CD4-positive, alpha-beta T cell treated with Interleukin-21 for 1 hour (primary cell): ENCODE data around the gene SLC5A2.

Experiments
- DNase-seq: peaks from one replicate; pipeline ENCODE4 v3.0.0-alpha.2; 2020

Gene SLC5A2

DNA sequence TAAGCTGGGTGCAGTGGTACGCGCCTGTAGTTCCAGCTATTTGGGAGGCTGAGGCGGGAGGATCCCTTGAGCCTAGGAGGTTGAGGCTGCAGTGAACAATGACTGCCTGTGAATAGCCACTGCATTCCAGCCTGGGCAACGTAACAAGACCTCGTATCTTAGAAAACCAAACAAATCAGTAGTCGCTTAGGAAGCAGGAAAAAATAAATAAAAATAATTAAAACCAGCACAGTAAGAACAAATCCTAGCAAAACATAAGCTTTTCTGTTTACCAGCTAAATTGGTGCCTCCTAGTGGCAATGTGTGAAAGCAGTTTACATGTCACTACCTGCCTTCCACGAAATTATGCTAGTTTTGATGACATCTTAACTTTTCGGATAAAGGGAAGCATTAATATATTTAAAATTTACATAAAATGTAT lies 22.3 kb upstream of the SLC5A2 start:
- DNase-seq, result peak; percentile 64

DNA sequence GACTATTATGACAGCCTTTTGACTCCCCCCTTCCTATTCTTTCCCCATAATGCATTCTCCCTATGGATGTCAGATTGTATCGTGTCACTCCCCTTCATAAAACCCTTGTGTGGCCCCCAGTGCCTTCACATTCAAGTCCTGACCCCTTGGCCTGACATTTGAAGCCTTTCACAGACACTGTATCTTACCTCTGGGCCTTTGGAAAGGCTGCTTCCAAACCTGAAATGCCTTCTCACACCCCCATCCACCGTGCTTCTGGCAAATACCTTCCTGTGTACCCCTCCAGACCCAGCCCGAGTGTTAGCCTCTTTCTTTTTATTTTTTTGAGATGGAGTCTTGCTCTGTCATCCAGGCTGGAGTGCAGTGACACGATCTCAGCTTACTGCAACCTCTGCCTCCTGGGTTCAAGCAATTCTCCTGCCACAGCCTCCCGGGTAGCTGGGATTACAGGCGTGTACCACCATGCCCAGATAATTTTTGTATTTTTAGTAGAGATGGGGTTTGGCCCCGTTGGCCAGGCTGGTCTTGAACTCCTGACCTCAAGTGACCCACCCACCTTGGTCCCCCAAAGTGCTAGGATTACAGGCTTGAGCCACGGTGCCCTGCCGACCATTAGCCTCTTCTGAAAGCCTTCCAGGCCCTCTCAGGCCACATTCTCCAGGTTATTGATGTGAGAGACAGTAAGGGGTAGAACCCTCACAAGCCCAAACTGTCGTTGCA lies 21.6 kb upstream of the SLC5A2 start:
- no peak for DNase-seq

DNA sequence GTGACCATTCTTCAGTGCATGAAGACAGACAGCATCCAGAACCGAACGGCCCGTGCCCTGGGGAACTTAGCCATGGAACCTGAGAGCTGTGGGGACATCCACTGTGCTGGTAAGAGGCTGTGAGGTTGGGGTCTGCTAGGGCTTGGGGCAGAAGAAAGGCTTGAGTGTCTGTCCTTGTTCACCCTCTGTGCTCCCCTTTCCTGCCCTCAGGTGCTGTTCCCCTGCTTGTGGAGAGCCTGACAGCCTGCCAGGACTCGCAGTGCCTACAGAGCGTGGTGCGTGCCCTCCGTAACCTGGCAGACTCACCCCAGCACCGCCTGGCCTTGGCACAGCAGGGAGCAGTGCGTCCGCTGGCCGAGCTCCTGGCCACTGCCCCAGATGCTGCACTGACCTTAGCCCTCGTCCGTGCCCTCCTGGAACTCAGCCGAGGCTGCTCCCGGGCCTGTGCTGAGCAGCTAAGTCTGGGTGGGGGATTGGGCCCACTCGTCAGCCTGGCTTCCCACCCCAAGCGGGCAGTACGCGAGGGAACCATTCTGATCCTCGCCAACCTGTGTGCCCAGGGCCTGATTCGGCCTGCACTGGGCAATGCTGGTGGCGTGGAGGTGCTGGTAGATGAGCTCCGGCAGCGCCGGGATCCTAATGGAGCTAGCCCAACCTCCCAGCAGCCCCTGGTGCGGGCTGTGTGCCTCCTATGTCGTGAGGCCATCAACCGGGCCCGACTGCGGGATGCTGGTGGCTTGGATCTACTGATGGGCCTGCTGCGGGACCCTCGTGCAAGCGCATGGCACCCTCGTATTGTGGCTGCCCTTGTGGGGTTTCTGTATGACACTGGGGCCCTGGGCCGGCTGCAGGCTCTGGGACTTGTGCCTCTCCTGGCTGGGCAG lies 20.8 kb upstream of the SLC5A2 start:
- no peak for DNase-seq

DNA sequence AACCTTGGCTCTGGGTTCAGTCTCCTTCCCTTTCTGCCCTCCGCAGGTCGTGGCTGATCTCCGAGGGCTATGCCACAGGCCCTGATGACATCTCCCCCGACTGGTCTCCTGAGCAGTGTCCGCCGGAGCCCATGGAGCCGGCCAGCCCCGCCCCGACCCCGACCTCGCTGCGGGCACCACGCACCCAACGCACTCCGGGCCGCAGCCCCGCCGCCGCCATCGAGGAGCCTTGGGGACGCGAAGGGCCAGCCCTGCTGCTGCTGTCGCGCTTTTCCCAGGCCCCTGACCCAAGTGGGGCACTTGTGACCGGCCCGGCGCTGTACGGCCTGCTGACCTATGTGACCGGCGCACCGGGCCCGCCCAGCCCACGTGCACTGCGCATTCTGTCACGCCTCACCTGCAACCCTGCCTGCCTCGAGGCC lies 18.6 kb upstream of the SLC5A2 start:
- no peak for DNase-seq

DNA sequence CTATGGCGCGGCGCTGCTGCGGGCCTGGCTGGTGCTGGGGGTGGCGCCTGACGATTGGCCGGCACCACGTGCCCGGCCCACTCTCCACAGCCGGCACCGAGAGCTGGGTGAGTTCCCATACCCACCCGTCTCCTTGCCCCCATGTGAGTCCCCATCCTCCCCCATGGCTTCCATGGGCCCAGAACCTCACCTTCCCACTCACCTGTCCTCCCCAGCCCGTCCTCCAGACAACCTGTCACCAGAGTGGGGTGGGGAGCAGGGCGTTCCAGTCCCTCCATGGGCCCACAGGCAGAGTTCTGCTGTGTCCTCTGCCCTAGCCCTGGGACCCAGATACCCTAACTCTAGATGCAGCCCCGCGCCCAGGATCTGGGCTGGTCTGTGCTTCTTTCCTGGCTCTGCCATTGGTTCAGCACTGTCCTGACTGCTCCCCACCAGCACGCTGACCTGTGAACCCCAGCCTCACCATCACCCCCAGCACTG lies 18.1 kb upstream of the SLC5A2 start:
- no peak for DNase-seq

DNA sequence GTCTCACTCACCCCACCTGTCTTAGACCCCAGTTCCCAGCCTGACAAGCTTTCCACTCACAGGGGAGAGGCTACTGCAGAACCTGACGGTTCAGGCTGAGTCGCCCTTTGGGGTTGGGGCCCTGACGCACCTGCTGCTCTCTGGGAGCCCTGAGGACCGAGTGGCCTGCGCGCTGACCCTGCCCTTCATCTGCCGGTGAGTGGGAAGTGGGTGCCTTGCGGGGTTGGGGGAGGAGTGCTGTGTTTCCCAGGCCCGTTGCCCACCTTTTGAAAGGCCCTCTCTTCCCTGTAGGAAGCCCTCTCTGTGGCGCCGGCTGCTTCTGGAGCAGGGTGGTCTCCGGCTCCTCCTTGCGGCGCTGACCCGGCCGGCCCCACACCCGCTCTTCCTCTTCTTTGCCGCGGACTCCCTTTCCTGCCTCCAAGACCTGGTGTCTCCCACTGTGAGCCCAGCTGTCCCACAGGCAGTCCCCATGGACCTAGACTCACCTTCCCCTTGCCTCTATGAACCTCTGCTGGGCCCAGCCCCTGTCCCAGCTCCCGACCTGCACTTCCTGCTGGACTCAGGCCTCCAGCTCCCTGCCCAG lies 17.0 kb upstream of the SLC5A2 start:
- DNase-seq, result no peak

DNA sequence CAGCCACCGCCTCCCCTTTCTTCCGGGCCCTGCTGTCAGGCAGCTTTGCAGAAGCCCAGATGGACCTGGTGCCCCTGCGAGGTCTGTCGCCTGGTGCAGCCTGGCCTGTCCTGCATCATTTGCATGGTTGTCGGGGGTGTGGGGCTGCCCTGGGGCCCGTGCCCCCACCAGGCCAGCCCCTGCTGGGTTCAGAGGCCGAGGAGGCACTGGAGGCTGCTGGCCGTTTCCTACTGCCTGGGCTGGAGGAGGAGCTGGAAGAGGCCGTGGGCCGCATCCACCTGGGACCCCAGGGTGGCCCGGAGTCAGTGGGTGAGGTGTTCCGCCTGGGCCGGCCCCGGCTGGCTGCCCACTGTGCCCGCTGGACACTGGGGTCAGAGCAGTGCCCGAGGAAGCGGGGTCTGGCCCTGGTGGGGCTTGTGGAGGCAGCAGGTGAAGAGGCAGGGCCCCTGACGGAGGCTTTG lies 16.5 kb upstream of the SLC5A2 start:
- DNase-seq, result no peak

DNA sequence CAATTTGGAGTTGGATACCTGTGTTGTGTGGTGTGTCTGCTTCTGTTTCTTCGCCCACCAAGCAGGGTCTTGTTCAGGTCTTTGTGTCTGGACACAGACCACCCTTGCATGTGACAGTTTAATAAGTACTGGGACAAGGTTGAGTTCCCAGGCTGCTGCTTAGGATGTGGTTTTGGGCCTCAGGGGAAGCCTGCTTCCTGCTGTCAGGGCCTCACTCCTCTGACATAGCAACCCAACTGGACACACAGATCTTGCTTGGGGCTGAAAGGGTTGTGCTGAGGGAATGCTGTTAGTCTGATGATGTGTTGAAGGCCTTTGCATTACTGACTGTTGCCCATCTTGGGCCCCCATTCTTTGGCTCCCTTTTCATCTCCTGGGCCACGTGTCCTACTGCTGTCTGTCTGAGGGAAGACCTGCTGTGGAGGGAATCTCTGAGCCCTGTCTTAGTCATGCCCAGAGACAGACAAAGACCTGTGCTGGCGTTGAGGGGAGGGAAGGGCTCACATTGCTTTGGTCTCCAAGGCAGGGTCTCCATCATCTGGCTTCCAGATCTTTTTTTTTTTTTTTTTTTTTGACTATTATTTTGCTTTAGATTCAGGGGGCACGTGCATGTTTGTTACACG lies 15.7 kb upstream of the SLC5A2 start:
- DNase-seq, result peak; percentile 29

DNA sequence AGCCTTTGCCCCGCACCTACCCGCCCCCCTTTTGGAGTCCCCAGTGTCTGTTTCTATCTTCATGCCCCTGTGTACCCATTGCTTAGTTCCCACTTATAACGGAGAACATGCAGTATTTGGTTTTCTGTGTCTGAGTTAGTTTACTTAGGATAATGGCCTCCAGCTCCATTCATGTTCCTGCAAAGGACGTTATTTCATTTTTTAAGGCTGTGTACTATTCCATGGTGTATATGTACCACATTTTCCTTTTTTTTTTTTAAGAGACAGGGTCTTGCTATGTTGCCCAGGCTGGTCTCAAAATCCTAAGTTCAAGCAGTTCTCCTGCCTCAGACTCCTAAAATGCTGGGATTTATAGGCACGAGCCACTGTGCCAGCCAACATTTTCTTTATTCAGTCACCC lies 15.1 kb upstream of the SLC5A2 start:
- no peak for DNase-seq

DNA sequence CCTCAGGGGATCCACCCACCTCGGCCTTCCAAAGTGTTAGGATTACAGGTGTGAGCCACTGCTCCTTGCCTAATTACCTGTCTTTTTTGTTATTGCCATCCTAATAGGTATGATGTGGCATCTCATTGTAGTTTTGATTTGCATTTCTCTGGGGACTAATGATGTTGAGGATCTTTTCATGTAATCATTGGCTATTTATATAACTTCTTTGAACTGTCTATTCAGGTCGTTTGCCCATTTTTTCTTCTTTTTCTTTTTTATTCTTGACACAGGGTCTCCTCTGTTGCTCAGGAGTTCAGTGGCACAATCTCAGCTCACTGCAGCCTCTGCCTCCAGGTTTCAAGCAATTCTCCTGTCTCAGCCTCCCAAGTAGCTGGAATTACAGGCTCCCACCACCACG lies 12.3 kb upstream of the SLC5A2 start:
- DNase-seq, result no peak

DNA sequence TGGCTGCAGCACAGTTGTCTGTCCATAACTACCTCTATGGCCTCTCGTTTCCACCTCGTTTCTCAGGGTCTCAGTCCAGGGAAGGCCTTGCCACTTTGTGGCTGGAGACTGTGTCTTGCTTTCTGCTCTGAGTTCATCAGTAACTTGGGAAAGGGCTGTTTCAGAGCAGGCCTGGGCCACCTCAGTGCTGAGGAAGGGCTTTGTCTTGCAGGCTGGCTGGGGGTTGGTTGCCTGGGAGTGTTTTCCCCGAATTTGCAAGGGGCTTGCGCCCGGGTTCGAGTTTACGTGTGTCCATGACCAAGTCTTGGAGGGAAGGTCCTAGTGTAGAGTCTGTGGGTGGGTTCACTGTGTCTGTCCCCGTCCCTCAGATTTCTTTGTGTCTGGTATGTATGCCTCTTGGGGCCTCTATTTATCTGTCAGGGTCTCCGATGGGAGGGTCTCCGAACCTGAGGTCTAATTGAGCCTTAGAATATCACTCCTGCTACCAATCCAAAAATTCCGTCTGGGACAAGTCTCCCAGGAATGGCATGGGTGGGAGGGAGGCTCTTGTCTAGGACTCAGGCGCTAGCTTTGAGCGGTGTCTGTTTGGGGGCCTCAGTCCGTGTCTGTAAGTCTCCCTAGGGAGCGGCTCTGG lies 11.6 kb upstream of the SLC5A2 start:
- DNase-seq, result no peak

DNA sequence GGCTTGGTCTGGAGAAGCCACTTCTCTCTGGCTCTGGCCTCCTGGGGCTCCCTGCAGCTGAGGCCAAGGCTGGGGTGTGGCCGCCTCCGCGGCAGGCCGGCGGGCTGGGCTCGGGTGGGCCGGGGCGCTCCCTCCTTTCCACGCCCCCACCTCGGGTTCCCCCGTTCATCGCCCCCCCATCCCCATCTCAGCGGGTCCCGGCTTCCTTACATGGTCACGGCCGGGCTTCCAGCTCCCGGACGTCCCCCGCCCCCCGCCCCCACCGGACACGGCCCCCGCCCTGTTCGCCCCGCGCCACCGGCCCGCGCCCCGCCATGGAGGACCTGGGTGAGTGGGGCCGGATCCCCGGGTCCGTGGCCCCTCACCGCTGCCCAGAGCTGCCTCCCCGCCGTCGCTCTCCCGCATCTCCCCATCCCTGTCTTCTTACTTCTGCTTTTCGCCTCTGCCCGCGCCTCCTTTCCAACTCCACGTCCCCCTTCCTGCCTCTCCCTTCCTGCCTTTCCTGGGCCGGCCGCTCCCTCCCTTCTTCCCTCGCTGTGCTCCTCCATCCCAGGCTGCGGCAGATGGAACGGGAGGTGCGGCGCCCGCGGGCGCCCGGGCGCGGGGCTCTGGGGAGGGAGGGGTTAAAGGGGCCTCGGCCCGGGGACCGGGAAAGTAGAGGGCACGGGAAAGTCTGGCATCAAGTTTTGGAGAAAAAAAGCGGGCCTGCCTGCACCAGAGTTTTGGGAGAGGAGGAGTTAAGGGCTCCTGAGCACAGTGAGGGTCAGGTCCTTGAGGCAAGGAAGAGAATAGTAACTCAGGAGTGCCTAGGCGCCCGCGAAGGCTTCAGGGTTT lies 10.8 kb upstream of the SLC5A2 start, which contains the start of gene TGFB1I1:
TSS of gene TGFB1I1 (plus strand) at position 278 of the 834 bp plus-strand sequence. CDS start at position 315, 37 bp downstream.
- DNase-seq, result no peak

DNA sequence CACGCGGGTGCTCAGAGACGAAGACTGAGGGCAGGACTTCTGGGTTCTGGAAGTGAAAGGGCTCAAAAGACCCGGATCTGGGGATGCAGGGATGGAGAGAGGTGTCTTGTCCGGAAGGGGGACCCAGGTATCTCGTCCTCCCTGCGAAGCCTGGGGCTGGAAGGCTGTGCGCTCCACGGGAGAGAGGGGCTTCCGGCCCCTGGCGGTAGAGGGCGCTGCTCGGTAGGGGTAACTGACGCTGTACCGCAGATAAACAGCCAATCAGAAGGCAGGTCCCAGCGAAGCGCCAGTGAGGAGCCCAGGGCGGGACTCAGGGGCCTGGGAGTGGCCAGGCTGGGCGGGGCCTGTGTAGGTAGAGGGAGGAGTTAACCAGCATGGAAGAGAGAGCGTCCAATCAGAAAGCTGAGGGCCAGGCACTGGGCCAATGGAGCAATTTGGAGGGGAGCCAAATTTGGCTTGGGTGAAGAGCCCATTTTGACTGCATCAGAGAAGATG lies 10.2 kb upstream of the SLC5A2 start:
- DNase-seq, result peak; percentile 60

DNA sequence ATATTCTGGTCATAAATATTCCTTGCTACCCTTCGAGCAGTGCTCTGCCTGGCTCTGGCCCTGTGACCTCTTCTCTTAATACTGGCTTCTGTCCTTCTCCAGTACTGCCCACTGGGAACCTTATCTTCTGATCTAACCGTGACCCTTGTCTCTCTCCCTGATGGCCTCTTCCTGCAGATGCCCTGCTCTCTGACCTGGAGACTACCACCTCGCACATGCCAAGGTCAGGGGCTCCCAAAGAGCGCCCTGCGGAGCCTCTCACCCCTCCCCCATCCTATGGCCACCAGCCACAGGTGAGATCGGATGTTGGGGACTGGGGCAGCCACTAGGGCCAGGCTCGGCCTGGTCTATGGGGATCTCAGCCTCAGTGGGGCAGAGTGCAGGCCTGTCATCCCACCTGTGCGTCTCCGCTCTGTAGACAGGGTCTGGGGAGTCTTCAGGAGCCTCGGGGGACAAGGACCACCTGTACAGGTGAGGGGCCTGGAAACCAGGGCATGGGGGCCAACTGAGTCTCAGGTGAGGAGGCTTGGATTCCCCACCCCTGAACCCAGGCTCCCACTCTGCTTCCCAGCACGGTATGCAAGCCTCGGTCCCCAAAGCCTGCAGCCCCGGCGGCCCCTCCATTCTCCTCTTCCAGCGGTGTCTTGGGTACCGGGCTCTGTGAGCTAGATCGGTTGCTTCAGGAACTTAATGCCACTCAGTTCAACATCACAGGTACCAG lies 9.5 kb upstream of the SLC5A2 start:
- no peak for DNase-seq

DNA sequence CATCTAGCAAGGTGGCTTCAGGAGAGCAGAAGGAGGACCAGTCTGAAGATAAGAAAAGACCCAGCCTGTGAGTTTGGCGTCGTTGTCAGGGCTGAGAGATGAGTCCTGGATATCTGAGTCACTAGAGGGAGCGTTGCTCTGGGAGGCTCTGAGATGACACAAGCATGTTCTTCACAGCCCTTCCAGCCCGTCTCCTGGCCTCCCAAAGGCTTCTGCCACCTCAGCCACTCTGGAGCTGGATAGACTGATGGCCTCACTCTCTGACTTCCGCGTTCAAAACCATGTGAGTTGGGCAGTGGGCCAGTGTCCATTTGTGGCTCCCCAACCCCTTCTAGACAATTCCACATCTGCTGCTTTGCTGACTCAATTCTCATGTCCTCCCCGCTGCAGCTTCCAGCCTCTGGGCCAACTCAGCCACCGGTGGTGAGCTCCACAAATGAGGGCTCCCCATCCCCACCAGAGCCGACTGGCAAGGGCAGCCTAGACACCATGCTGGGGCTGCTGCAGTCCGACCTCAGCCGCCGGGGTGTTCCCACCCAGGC lies 8.7 kb upstream of the SLC5A2 start:
- no peak for DNase-seq

DNA sequence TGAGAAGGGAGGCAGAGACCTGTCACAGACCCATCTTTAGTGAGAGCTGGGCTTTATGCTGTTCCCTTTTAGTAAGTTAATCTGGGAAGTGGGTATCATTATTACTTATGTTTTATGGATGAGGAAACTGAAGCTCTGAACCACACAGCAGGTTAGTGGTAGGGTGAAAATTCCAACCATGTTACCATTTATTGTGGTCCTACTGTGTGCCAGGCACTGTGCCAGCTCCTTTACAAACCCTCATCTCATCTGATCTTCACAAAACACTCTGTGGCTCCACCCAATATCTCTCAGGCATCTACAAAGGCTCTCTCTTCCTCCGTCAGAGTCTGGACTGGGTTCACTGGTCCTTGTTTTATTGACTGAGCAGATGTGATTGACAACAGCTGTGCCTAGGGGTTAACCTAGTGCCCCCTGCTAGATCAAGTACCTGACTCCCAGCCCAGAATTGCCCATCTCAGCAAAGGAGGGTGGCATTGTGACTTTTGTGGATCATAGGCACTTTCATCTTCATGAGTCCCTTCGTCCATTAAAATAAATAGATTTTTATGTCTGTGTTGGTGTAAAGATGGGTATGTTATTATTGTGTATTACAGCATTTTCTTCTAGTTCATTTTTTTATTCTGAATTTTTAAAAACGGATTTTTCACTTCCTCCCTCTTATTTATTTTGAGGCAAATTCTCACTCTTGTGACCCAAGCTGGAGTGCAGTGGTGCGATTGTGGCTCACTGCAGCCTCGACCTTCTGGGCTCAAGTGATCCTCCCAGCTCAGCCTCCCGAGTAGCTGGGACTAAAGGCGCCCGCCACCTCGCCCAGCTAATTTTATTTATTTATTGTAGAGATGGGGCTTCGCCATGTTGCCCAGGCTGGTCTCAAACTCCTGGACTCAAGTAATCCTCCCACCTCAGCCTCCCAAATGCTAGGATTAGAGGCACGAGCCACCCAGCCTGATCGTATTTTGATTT lies 7.9 kb upstream of the SLC5A2 start:
- DNase-seq, result no peak

DNA sequence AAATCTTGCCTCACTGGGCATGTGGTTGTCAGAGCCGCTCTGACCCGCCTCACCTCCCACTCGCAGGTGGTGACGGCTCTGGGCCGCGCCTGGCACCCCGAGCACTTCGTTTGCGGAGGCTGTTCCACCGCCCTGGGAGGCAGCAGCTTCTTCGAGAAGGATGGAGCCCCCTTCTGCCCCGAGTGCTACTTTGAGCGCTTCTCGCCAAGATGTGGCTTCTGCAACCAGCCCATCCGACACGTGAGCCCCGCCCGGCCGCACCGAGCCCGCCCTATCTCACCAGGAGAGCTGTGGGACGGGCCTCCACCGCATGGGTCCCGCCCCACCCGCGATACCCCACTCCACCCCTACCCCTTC lies 7.0 kb upstream of the SLC5A2 start:
- DNase-seq, result peak; percentile 38

DNA sequence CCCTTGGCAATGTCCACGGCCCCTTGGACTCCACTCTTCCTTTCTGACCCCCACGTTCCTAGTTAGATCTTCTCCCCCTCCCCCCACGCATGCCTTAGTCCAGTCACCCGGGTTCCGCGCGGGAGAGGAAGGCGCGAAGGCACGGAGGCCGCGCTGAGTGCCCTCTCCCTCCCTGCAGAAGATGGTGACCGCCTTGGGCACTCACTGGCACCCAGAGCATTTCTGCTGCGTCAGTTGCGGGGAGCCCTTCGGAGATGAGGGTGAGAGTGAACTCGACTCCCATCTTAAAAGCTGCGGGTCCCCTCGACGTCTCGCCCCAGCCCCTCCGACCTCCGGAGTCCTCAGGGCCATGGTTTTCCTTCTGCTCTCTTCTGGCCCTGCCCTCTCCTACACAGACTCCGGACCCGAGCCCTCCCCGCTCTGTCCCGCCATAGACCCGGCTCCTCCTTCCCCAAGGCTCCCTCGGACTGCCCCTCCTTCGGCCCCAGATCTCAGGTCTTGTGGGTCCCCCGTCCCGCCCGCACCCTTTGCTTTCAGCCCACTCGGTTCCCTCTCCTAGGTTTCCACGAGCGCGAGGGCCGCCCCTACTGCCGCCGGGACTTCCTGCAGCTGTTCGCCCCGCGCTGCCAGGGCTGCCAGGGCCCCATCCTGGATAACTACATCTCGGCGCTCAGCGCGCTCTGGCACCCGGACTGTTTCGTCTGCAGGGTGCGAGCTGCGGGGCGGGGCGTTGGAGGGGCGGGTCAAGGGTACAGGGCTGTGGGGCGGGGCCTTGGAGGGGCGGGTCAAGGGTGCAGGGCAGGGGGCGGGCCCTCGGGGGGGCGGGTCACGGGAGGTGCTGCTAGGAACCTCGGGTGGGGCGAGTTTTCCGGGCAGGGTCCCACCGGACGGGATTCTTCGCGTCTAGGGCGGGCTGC lies 6.4 kb upstream of the SLC5A2 start:
- DNase-seq, result peak; percentile 91
